Activated CD4-positive, alpha-beta T cell treated with anti-CD3 and anti-CD28 coated beads, Interleukin-10, Interleukin-2, amounts not matched to agents 100 ng/mL and 50 ng/mL, durations not matched to agents 16 hours and 8 hours (primary cell): ENCODE measurements around the gene CLCN1.

Experiments
- DNase-seq: peaks from one replicate; pipeline ENCODE4 v3.0.0-alpha.2; 2020

CLCN1 gene

DNA sequence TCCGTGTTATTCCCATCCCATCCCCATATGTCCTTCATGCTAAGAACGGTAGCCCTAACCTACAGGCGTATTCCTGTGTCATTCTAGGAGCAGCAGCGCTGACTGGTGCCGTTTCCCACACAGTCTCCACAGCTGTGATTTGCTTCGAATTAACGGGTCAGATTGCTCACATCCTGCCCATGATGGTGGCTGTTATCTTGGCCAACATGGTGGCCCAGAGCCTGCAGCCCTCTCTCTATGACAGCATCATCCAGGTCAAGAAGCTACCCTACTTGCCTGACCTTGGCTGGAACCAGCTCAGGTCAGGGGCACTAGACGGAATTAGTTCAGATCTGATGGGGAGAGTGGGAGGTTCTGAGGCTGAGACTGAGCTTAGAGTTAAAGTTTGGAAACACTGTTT lies 25.9 kb downstream of the CLCN1 start:
- DNase-seq: no peak

- DNase-seq: no peak
Measured at GRCh38 chr7:143343596-143343995, 27.7 kb downstream of the CLCN1 start.

DNA sequence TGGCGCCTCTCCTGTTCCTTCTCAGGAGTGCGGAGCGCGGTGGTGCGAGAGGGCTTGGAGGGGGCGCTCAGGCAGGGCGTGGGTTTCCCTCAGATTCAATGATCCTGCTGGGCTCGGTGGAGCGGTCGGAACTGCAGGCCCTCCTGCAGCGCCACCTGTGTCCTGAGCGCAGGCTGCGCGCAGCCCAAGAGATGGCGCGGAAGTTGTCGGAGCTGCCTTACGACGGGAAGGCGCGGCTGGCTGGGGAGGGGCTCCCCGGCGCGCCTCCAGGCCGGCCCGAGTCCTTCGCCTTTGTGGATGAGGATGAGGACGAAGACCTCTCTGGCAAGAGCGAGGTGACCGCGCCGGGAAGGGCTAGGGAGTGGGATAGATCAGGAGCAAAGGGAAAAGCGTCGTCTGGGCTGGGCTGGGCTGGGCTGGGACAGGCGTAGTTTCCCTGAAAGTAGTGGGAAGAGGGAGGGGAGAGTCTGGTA lies 29.6 kb downstream of the CLCN1 start:
- DNase-seq: peak; percentile 70

GRCh38 chr7:143346018-143346417 lies 30.1 kb downstream of the CLCN1 start:
- DNase-seq: no peak

DNA sequence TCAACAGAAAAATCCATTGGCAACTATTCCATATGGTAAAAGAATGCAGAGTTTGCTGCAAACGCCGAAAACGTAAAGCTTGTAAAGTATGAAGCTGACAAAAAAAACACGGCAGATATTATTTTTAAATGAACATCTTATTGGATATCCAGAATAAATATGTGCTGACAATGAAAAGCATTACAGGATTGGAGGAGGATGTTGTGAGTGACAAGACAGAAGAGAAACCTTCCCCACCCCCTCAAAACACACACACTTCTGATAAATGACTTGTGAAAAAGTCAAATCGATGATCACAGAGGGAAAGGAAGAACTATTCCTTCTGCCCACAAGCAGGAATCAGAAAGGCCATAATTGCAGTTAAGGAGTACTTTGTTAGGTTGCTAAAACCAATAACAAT lies 32.0 kb downstream of the CLCN1 start:
- no peak for DNase-seq

- no peak for DNase-seq
Measured at GRCh38 chr7:143351060-143351459, 35.1 kb downstream of the CLCN1 start.

- no peak for DNase-seq
Measured at GRCh38 chr7:143351574-143351973, 35.7 kb downstream of the CLCN1 start.

DNA sequence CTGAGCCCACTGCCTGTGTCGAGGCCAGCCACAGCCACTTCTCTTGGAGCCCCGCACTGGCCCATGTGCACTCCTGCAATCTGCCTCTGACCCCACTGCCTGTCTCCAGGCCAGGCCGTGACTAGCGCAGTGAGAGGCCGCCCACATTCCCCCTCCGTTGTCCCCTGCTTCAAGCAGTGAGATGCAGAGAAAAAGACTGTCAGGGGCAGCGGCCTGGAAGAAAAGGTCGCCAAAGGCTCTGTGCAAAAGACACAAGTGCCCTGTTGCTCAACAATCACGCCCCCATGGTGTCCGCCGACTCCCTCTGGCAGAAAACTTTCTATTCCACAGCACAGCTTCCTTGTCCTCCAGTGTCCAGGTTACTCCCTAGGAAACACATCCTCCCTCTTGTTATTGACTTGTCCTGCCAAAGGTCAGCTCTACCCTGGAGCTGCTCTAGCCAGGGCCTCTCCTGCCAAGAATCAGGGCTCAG lies 36.7 kb downstream of the CLCN1 start:
- DNase-seq: no peak

- DNase-seq: no peak
Measured at GRCh38 chr7:143354376-143354775, 38.5 kb downstream of the CLCN1 start.

DNA sequence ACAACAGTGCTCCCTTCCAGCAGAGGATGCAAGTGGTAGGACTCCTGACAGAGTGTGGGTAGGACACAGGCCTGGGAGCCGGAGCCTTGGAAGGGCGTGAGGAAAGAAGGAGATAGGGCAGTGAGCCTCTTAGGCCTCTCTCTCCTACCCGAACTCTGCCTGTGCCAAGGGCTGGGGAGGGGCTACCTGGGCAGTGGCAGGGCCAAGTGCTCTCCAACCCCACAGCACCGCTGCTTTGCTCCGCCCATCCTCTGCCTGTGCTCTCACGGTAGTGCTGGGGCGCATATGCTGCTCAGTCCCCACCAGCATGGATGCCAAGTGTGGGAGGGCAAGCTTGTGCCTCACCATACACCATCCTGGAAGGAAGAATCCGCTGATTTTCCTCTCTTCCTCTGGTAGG lies 39.1 kb downstream of the CLCN1 start:
- no peak for DNase-seq

- DNase-seq: no peak
Measured at GRCh38 chr7:143355450-143356385, 39.8 kb downstream of the CLCN1 start.

DNA sequence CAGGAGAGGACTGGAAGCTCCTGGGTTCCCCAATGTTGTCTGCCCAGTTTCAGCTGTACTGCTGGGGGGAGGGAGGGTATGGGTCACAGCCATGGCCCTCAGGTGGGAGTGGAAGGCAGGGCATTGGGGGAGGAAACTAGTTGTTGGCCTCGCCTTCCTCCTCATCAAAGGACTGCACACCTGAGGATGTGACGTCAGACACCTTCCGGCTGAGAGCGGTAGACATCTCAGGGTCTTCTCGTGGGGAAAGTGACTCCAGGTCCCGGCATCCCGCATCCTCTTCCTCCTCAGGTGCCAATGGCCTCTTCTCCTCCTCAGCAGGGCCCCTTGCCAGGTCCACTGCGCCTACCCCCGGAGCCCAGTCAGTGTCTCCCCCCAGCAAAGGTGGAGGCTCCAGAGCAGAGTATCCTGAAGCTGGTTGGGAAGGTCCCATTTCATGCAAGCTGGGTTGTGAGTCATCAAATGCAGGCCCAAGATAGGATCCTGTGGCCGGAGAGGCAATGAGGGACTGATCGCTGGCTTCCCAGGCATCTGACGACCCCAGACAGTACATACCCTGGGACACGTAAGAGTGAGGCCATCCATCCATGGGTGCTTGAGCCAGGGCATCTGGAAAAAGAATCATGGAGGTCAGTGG lies 40.6 kb downstream of the CLCN1 start:
- no peak for DNase-seq

- no peak for DNase-seq
Measured at GRCh38 chr7:143358626-143359025, 42.7 kb downstream of the CLCN1 start.

GRCh38 chr7:143359771-143360353 lies 44.0 kb downstream of the CLCN1 start:
- no peak for DNase-seq

DNA sequence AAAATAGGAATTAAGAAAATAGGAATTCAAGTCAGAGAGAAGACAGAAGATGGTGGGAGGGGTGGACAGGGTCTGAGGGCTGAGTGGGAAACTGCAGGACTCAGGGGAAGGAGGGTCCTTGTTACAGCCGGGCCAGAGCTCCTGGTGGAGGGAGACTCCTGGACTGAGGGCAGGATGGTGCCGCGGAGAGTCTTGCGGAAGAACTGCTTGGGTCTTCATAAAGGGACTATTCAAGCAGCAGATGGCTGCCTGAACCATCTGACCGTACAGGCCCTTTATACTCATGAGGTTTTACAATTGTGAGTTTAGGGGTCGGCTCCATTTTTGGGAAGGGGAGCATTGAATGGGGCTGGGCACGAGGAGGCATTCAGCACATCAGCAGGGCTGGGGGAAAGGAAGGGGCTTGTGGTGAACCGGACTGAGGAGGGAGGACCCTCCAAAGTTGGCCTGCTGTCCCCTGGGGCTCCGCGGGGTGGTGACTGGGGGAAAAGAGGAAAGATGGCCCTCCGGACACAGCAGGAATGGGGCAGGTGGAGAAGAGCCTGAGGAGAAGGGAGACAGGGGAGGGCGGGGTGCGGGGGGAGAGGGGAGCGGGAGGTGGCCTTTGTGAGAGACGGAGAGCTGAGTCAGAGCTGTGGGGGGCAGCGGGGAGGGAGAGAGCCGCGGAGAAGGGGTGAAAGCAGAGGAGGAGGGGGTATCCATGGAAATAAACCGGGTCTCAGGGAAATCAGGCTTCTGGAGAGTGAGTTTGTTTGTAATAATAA lies 45.1 kb downstream of the CLCN1 start:
- DNase-seq: no peak

DNA sequence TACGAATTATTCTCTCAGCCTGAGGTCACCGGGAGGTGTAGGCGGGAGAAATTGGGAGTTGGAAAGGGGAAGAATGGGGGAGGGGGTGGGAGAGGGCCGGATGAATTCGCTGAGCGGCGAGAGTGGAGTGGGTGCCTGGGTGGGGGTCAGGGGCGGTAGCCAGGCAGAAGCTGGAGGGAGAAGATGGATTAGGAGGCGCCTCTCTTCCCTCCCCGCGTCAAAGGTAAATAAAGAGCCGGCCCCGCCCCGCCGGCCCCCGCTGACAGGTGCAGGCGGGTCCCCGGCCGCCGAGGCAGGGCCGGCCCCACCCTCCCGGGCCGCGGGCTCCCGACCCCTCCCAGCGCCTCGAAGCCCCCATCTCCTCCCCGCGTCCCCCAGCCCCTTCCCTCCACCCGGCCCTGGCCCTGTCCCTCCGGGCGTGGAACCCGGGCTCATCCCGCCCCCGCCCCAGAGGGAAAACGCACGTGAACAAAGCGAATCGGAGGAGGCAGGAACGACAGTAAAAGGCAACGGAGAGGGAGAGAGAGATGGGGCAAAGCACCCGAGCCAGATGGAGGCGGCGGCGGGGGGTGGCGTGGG lies 45.7 kb downstream of the CLCN1 start:
- no peak for DNase-seq

DNA sequence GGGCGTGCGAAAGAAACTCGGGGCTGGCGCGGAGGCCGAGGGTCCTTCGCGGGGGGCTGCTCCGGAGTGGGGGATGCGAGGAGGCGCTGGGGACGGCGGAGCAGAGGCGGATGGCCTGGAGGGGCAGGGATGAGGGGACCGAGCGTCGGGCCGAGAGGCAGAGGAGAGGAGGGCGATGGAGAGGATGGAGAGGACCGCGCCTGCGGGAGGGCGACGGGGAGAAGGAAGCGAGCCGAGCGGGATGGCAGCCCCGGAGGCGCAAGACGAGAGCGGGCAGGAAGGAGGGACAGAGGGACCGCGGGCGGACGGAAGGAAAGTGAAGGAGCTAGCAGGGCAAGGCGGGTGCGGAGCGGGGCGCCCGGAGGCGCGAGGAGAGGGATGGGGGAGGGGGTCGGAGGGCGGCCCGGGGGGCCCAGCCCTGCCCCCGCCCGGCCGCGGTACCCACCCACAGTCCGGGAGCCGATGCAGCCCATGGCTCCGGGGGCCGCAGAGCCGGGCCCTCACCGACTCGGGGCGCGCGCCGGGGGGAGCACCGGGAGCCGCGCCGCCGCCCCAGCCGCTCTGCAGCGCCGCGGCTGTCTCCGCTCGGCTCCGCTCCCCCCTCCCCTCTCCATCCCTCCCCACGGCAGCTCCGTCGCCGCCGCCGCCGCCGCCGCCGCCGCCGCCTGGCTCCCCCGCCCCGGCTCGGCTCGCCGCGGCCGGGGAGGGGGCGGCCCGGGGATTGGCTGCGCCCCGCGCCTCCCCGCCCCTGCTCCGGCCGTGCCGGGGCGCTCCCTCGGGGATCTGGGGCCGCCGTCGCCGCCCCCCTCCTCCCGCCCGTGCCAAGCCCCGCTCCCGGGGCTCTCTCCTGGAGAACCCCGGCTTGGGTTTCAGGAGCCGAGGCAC lies 46.5 kb downstream of the CLCN1 start, which contains the start of gene FAM131B:
FAM131B (minus strand) TSS at position 583 of the 885 bp plus-strand sequence; CDS start at position 473, 110 bp downstream.
- DNase-seq: no peak

DNA sequence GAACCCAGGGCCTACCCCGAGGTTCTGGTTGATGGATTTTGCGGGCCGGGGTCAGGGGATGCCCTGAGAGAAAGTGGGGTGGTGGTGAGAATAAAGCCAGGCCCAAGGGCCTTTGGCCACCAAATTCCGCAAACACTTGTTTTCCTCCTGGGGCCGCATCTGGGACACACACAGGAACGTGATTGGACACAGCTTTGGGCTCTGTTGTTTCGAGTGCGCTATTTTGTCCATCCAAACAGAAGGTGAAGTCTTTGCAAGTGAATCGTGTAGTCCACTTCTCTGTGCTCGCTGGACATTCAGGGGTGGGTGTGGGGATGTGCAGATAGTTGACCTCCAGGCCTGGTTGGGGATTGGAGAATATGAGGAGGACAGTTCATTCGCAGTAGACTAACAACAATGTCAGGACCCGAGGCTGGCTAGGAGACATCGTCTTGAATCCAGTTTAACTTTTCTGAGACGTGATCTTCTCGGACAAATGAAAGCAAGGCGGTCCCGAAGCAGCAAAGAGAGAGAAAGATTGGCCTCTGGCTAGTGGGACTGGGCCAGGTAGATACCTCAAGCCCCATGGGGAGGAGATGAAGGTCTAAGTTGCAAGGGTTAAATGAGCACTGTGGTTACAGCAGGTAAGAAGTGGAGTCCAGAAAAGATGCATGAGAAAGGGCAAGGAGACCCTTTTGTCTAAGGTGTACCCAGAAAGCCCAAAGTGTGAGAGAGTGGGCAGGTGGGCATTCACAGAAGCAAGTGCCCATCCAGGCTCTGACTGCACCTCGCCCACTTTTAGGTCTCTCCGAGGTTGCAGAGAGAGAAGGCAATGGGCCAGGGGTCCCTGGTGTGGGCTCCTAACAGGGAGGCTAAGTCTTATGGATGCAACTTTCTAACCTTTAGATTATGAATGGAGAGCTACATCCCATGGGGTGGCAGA lies 47.4 kb downstream of the CLCN1 start:
- DNase-seq: no peak

DNA sequence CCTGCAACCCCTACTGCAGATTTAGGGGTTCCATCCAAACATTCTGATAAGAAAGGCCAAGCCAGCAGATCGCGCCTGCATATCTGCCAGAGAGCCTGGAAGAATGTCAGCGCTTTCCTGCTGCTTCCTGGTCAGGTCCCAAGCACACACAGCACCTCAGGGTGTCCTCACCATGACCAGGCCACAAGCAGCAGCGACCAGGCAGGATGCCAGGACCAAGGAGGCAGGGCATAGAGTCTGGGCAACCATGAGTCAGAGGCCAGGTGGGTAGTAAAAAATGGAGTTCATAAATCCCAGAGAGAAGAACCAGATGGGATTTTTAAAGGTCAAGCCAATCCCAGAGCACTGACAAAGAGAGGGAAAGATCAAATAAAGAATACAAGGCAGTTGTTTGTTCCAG lies 52.1 kb downstream of the CLCN1 start:
- no peak for DNase-seq

GRCh38 chr7:143368387-143368786 lies 52.5 kb downstream of the CLCN1 start:
- no peak for DNase-seq
